SK-N-SH (cell line): ENCODE measurements around the gene C15orf39. TPM values are rescaled to one million over a fixed set of nuclear protein-coding genes. Genes with fewer than 3 reads are reported as not detected.
"Not testable (repeated sequence)": the region's sequence is repeated elsewhere in the genome, so short reads cannot be mapped to it uniquely, and the experiment has no call there.

Source experiments
- CTCF ChIA-PET: fragments of 300-600, 350-600 bp; formaldehyde crosslinking; extraction: SDS; loops from one replicate; lab custom pipeline; 2021; lab: Yijun Ruan, JAX
- POLR2A ChIA-PET: fragments of 350-600 bp; sonication (Branson Sonifier 250); formaldehyde crosslinking; extraction: SDS; loops from one replicate; lab custom pipeline; 2020; ENCODE audit warnings: antibody characterized with exemption, inconsistent platforms; lab: Yijun Ruan, JAX
- DNase-seq: peaks from one replicate; pipeline ENCODE4 v3.0.0; 2012
- H2AFZ ChIP-seq: fragments of 200-600 bp; sonication (generic); 2 replicates; pipeline ENCODE4 v1.8.1; 2016; ENCODE audit warnings: antibody characterized with exemption, mild to moderate bottlenecking, low read depth
- H3F3A ChIP-seq: fragments of 200-600 bp; sonication (generic); replicated peaks from 2 replicates; pipeline ENCODE3; 2016; ENCODE audit warnings: antibody characterized with exemption, mild to moderate bottlenecking; ENCODE audit not compliant: insufficient read depth
- H3K27ac ChIP-seq, 2 experiments: fragments of 200-500 bp in 1 of 2; fragments of 200-600 bp in 1 of 2; sonication (Bioruptor generic) in 1 of 2; sonication (generic), shearing (Covaris generic) in 1 of 2; 2 replicates each; pipeline versions ENCODE4 v1.5.1 to v1.6.1; 2014 to 2016; ENCODE audit warnings: low read depth in 2 of 2, inconsistent platforms in 1 of 2, low read length in 1 of 2, mild to moderate bottlenecking in 1 of 2, mixed read lengths in 1 of 2
- H3K27me3 ChIP-seq: fragments of 200-600 bp; sonication (generic), shearing (Covaris generic); 2 replicates; pipeline ENCODE4 v1.6.1; 2016; ENCODE audit warnings: mixed run types; ENCODE audit not compliant: insufficient read depth
- H3K36me3 ChIP-seq, 2 experiments: fragments of 200-500 bp in 1 of 2; fragments of 200-600 bp in 1 of 2; sonication (Bioruptor generic) in 1 of 2; sonication (generic) in 1 of 2; replicated peaks in 1 of 2; 2 replicates each; pipeline versions ENCODE3 to v1.5.1; 2014 to 2016; ENCODE audit warnings: low read length in 1 of 2, mild to moderate bottlenecking in 1 of 2; ENCODE audit not compliant: insufficient read depth in 2 of 2, control insufficient read depth in 1 of 2
- H3K4me1 ChIP-seq, 2 experiments: fragments of 200-500 bp in 1 of 2; fragments of 200-600 bp in 1 of 2; sonication (Bioruptor generic) in 1 of 2; sonication (generic), shearing (Covaris generic) in 1 of 2; 2 replicates each; pipeline versions ENCODE4 v1.5.1 to v1.6.1; 2014 to 2016; ENCODE audit warnings: low read depth in 1 of 2, low read length in 1 of 2, mixed run types in 1 of 2; ENCODE audit not compliant: insufficient read depth in 2 of 2, control insufficient read depth in 1 of 2
- H3K4me2 ChIP-seq: fragments of 200-600 bp; sonication (generic), shearing (Covaris generic); 2 replicates; pipeline ENCODE4 v1.6.1; 2017; ENCODE audit warnings: mixed run types
- H3K4me3 ChIP-seq, 2 experiments: fragments of 200-500 bp in 1 of 2; fragments of 200-600 bp in 1 of 2; sonication (Bioruptor generic) in 1 of 2; sonication (generic), shearing (Covaris generic) in 1 of 2; 2 replicates each; pipeline versions ENCODE4 v1.5.1 to v1.8.1; 2014 to 2016; ENCODE audit warnings: low read depth in 2 of 2, inconsistent platforms in 1 of 2, low read length in 1 of 2, mild to moderate bottlenecking in 1 of 2, mixed read lengths in 1 of 2, moderate library complexity in 1 of 2
- H3K79me2 ChIP-seq: fragments of 200-600 bp; sonication (generic); 2 replicates; pipeline ENCODE4 v1.8.1; 2017; ENCODE audit warnings: mild to moderate bottlenecking; ENCODE audit not compliant: insufficient read depth
- H3K9ac ChIP-seq: fragments of 200-600 bp; sonication (generic); 2 replicates; pipeline ENCODE4 v1.6.1; 2017; ENCODE audit warnings: mixed run types
- H3K9me2 ChIP-seq: fragments of 200-600 bp; sonication (generic); 2 replicates; pipeline ENCODE4 v1.6.1; 2017; ENCODE audit warnings: mixed run types
- H3K9me3 ChIP-seq: fragments of 200-600 bp; sonication (generic); 2 replicates; pipeline ENCODE4 v1.6.1; 2017; ENCODE audit warnings: mixed run types, mild to moderate bottlenecking, moderate library complexity
- H4K20me1 ChIP-seq: fragments of 200-600 bp; sonication (generic); 2 replicates; pipeline ENCODE4 v1.6.1; 2017; ENCODE audit warnings: mild to moderate bottlenecking, mixed run types; ENCODE audit not compliant: insufficient read depth
- JUND ChIP-seq: IDR thresholded peaks from 2 replicates; pipeline ENCODE4 v1.4.0; 2012
- MEF2A ChIP-seq: IDR thresholded peaks from 2 replicates; pipeline ENCODE4 v1.4.0; 2012; ENCODE audit warnings: low read depth, borderline replicate concordance
- NFIC ChIP-seq: IDR thresholded peaks from 2 replicates; pipeline ENCODE4 v1.4.0; 2012; ENCODE audit warnings: borderline replicate concordance
- NRF1 ChIP-seq: IDR thresholded peaks from 2 replicates; pipeline ENCODE4 v1.6.1; 2012; ENCODE audit warnings: low read depth, mild to moderate bottlenecking, low read length
- POLR2AphosphoS5 ChIP-seq: IDR thresholded peaks from 2 replicates; pipeline ENCODE4 v1.6.1; 2012; ENCODE audit warnings: low read depth, low read length
- RCOR1 ChIP-seq: fragments of 150-350 bp; IDR thresholded peaks from 2 replicates; pipeline ENCODE4 v1.6.1; 2017; ENCODE audit warnings: antibody characterized with exemption, low read length
- RXRA ChIP-seq: IDR thresholded peaks from 2 replicates; pipeline ENCODE4 v1.4.0; 2012; ENCODE audit warnings: low read depth, mild to moderate bottlenecking, borderline replicate concordance
- SIN3A ChIP-seq: IDR thresholded peaks from 2 replicates; pipeline ENCODE4 v1.6.1; 2012; ENCODE audit warnings: low read depth, mild to moderate bottlenecking, low read length, moderate library complexity, borderline replicate concordance
- TAF1 ChIP-seq: IDR thresholded peaks from 2 replicates; pipeline ENCODE4 v1.6.1; 2012; ENCODE audit warnings: low read depth, mild to moderate bottlenecking, low read length, moderate library complexity, borderline replicate concordance
- TCF12 ChIP-seq: IDR thresholded peaks from 2 replicates; pipeline ENCODE4 v1.4.0; 2012
- YY1 ChIP-seq: IDR thresholded peaks from 2 replicates; pipeline ENCODE4 v1.4.0; 2012; ENCODE audit warnings: low read depth, mild to moderate bottlenecking
- WGBS: methylation state at CpG from one replicate; pipeline ENCODE4 v1.1.6; 2017; ENCODE audit warnings: low lambda C conversion rate; 5-methylcytosine and 5-hydroxymethylcytosine counted together
- polyA plus RNA-seq, 3 experiments: library from polyadenylated mRNA; depleted of rRNA; stranded (reverse); fragments of >200 nt; gene quantifications; 2 replicates each; pipeline ENCODE4 v1.2.3, GENCODE V29; 2012
- TF ChIP-seq, protein P1 (sequence below): IDR thresholded peaks from 2 replicates; pipeline ENCODE4 v1.4.0; 2012; ENCODE audit warnings: low read depth
- TF ChIP-seq, protein P2 (sequence below): fragments of 150-350 bp; IDR thresholded peaks from 2 replicates; pipeline ENCODE4 v1.6.1; 2016; ENCODE audit warnings: mild to moderate bottlenecking, low read depth, low read length
- TF ChIP-seq, protein P3 (sequence below): IDR thresholded peaks from 2 replicates; pipeline ENCODE4 v1.4.0; 2012; ENCODE audit warnings: low read depth, borderline replicate concordance

Gene C15orf39
- polyA plus RNA-seq, 1 of the 3 experiments (the other 2 are of a cell fraction): 2.5 TPM

DNA sequence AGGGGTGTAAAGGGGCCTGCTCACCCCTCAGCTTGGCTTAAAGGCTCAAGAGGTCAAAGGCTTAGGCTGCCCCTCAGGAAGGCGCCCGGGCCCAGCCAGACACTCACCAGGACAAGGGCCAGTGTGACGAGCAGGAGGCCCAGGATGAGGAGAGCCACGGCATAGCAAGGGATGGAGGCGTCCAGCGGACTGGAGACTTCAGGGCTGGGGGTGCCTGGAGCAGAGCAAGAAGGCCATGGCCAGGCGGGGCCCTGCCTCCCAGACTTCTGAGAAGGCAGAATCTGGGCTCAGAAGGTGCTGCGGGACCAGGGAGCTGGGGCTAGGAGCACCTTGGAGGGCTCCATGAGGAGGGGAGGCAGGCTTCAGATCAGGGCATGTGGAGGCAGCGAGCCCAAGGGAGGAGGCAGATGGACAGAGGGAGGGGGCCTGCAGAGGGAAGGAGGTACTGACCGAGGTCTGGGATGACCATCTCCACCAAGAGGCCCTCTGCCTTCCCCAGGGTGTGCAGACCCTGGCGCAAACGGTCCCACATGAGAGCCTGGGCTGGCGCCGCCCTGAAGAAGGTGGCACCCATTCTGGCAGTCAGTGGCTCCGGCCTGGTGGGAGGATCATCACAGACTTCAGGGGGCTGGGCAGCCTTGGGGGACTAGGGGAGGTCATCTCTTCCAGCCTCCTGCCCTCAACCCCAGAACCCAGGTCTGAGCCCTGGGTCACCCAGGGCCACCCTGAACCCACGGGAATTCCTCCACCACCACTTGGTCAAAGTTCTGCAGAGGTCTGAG, 24.5 kb downstream of the C15orf39 start:
- no peaks in the 10 kb centered on the region for H3F3A ChIP-seq
- ChIA-PET CTCF (no interaction called here), POLR2A (no interaction called here)
- no peaks in the 10 kb centered on the region for H3K79me2 ChIP-seq
- DNase-seq: no peak
- H3K4me3 ChIP-seq: no peak overlapping the region
- H3K9ac ChIP-seq: no peak overlapping the region
- no peak overlapping the region for H3K27ac ChIP-seq
- no peaks in the 10 kb centered on the region for H3K36me3 ChIP-seq
- peaks cover 0 to 3% of the 10 kb centered on the region in 2 experiments; a peak in 1 of 4 replicates for H3K4me1 ChIP-seq
- H3K9me2 ChIP-seq: no peaks in the 10 kb centered on the region
- H4K20me1 ChIP-seq: no peaks in the 10 kb centered on the region
- H3K9me3 ChIP-seq: no peaks in the 10 kb centered on the region
- no peak for TF ChIP-seq RCOR1
- TF ChIP-seq RXRA: no peak
- TF ChIP-seq NFIC: no peak
- no peak for TF ChIP-seq SIN3A
- no peak for TF ChIP-seq MEF2A
- TF ChIP-seq POLR2AphosphoS5: no peak
- TF ChIP-seq, protein P1, sequence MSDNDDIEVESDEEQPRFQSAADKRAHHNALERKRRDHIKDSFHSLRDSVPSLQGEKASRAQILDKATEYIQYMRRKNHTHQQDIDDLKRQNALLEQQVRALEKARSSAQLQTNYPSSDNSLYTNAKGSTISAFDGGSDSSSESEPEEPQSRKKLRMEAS: no peak
- TF ChIP-seq, protein P2, sequence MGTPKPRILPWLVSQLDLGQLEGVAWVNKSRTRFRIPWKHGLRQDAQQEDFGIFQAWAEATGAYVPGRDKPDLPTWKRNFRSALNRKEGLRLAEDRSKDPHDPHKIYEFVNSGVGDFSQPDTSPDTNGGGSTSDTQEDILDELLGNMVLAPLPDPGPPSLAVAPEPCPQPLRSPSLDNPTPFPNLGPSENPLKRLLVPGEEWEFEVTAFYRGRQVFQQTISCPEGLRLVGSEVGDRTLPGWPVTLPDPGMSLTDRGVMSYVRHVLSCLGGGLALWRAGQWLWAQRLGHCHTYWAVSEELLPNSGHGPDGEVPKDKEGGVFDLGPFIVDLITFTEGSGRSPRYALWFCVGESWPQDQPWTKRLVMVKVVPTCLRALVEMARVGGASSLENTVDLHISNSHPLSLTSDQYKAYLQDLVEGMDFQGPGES: no peak
- TF ChIP-seq TCF12: no peak
- no peak for TF ChIP-seq YY1
- TF ChIP-seq NRF1: no peak
- TF ChIP-seq TAF1: no peak
- TF ChIP-seq, protein P3, sequence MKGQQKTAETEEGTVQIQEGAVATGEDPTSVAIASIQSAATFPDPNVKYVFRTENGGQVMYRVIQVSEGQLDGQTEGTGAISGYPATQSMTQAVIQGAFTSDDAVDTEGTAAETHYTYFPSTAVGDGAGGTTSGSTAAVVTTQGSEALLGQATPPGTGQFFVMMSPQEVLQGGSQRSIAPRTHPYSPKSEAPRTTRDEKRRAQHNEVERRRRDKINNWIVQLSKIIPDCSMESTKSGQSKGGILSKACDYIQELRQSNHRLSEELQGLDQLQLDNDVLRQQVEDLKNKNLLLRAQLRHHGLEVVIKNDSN: no peak
- no peak for TF ChIP-seq JUND
- H3K27me3 ChIP-seq: no peaks in the 10 kb centered on the region
- WGBS: 65% methylated on average over 13 of the region's 16 CpGs
- H3K4me2 ChIP-seq: no peak overlapping the region
- no peak overlapping the region for H2AFZ ChIP-seq

DNA sequence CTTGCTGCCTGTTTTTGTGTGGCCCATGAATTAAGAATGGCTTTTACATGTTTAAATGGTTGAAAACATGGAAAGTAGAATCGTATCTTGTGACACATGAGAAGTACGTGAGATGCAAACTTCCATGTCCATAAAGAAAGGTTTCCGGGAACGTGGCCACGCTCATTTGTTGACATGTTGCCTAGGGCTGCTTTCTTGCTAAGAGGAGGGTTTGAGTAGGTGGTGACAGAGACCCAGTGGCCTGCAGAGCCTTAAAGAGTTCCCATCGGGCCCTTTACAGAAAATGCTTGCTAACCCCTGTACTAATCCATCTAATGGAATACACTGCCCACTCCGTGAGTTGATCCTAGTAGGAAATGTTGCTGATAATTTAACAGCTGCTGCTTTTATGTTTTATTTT, 25.4 kb downstream of the C15orf39 start:
- POLR2A ChIA-PET, H2AFZ ChIP-seq, H3K9me3 ChIP-seq, H3K27ac ChIP-seq, H3K4me1 ChIP-seq, H3K4me3 ChIP-seq, H3K9ac ChIP-seq, H3K79me2 ChIP-seq, DNase-seq, H3K4me2 ChIP-seq, H3K36me3 ChIP-seq, H3F3A ChIP-seq, H3K27me3 ChIP-seq, H4K20me1 ChIP-seq, CTCF ChIA-PET, H3K9me2 ChIP-seq: not testable (repeated sequence)
- WGBS: 70% methylated on average over 7 of the region's 7 CpGs
